Vagina (tissue), 2 donors: ENCODE results near the gene FTCDNL1.

Experiments
- CTCF ChIP-seq, 3 experiments: fragments of 450-650 bp in 2 of 3; fragments of 200-600 bp in 1 of 3; sonication (generic) in 1 of 3; IDR thresholded peaks; one replicate each; pipeline ENCODE4 v1.5.1; 2017 to 2019; ENCODE audit warnings: antibody characterized with exemption in 3 of 3, mild to moderate bottlenecking in 2 of 3, moderate library complexity in 2 of 3
- POLR2A ChIP-seq, 2 donors: fragments of 450-650 bp; IDR thresholded peaks; one replicate each; pipeline ENCODE4 v1.6.1; 2017; ENCODE audit warnings: antibody characterized with exemption in 2 of 2, mild to moderate bottlenecking in 2 of 2, moderate library complexity in 2 of 2
- POLR2AphosphoS5 ChIP-seq, 2 donors: sonication (generic); formaldehyde crosslinking; IDR thresholded peaks; one replicate each; pipeline ENCODE4 v1.9.0; 2017; ENCODE audit warnings: antibody characterized with exemption in 2 of 2, mild to moderate bottlenecking in 2 of 2, low read depth in 1 of 2; ENCODE audit not compliant: insufficient read depth in 1 of 2

GRCh38 chr2:199751492-199752120 is 99.4 kb downstream of the FTCDNL1 start:
- TF ChIP-seq POLR2A (IDR thresholded peaks at IDR 0.05) (no peak), CTCF (IDR thresholded peaks at IDR 0.05) (no peak), POLR2AphosphoS5 (IDR thresholded peaks at IDR 0.05; ENCODE audit: insufficient read depth in 1 of 2, low read depth in 1 of 2) (no peak)
